GM18909 (cell line): ENCODE measurements around the gene SLC8A1.

Experiments used
- ATAC-seq: cut with Tn5 transposase; IDR thresholded peaks from one replicate; pipeline ENCODE4 v1.9.1; 2021; ENCODE audit warnings: mild to moderate bottlenecking; ENCODE audit not compliant: unreplicated experiment, poor library complexity

SLC8A1 gene

GRCh38 chr2:40395169-40396073, 56.5 kb downstream of the SLC8A1 start:
- ATAC-seq, result no peak

- no peak for ATAC-seq
These were observed 57.3 kb downstream of the SLC8A1 start for GRCh38 chr2:40394597-40394996.

GRCh38 chr2:40394031-40394430, 57.9 kb downstream of the SLC8A1 start:
- ATAC-seq, result no peak

- no peak for ATAC-seq
These were observed 63.7 kb downstream of the SLC8A1 start for GRCh38 chr2:40388161-40388560.

- no peak for ATAC-seq
These were observed 65.7 kb downstream of the SLC8A1 start for GRCh38 chr2:40386177-40386576.

- no peak for ATAC-seq
These were observed 67.2 kb downstream of the SLC8A1 start for GRCh38 chr2:40384714-40385113.

- ATAC-seq, result no peak
These were observed 67.7 kb downstream of the SLC8A1 start for GRCh38 chr2:40384233-40384632.

GRCh38 chr2:40380721-40381120, 71.2 kb downstream of the SLC8A1 start:
- no peak for ATAC-seq

GRCh38 chr2:40380041-40380440, 71.8 kb downstream of the SLC8A1 start:
- no peak for ATAC-seq

- ATAC-seq, result no peak
These were observed 77.2 kb downstream of the SLC8A1 start for GRCh38 chr2:40374543-40375240.

- no peak for ATAC-seq
These were observed 78.8 kb downstream of the SLC8A1 start for GRCh38 chr2:40373111-40373510.

GRCh38 chr2:40372283-40372985, 79.5 kb downstream of the SLC8A1 start:
- ATAC-seq, result no peak

- ATAC-seq, result no peak
These were observed 80.2 kb downstream of the SLC8A1 start for GRCh38 chr2:40371525-40372282.

- no peak for ATAC-seq
These were observed 81.9 kb downstream of the SLC8A1 start for GRCh38 chr2:40370007-40370395.

GRCh38 chr2:40369267-40370006, 82.5 kb downstream of the SLC8A1 start:
- no peak for ATAC-seq

GRCh38 chr2:40367652-40368051, 84.2 kb downstream of the SLC8A1 start:
- no peak for ATAC-seq

GRCh38 chr2:40367032-40367431, 84.9 kb downstream of the SLC8A1 start:
- ATAC-seq, result no peak

- ATAC-seq, result no peak
These were observed 87.6 kb downstream of the SLC8A1 start for GRCh38 chr2:40364151-40364874.

- no peak for ATAC-seq
These were observed 88.3 kb downstream of the SLC8A1 start for GRCh38 chr2:40363631-40364030.
